Fibroblast of skin of right biceps (primary cell): ENCODE data around the gene WSCD2.

Source experiments
- DNase-seq: peaks from one replicate; pipeline ENCODE4 v3.0.0-alpha.2; 2013

The WSCD2 gene

DNA sequence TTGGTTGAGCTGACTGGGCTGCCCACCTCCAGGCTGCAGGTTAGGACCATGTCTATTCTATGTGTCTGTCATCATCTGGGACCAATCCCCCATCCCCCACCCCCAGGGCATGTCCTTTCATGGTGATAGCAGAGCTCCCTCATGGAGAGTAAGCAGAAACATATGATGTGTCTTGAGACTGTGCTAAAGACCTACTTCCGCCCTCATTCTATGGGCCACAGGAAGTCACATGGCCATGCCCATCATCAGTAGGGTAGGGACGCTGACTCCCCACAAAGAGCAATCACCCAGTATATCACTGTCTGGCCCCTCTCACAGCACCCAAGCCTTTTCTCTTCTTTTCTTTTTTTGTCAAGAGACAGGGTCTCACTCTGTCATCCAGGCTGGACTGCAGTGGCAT, 110.3 kb downstream of the WSCD2 start:
- DNase-seq, result no peak

DNA sequence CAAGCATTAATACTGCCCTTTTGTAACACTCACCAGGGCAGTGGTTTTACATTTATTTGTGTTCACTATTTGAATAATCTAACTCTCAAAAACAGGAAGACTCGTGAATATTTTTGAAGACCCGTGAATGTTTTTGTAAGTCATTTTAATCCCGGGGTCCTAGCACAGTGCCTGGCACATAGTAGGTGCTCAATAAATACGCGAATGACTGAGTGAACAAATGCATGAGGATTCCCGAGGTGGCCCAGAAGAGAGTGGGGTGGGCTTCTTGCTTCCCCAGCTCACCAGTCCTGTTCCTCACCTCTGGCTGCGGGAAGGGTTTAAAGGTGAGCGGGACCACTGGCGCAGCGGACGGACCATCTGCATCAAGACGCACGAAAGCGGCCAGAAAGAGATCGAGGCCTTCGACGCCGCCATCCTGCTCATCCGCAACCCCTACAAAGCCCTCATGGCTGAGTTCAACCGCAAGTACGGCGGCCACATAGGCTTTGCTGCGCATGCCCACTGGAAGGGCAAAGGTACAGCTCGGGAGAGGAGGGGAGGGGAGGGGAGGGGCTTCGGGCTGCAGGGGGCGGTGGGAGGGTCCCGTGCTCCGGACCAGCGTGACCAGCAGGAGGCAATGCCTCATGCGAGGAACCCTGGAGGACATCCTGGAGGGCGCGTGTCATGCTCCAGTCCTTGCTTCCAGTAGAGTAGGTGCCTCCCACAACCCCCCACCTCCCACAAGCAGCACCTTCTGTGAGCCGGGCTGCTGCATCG, 111.1 kb downstream of the WSCD2 start:
- no peak for DNase-seq

DNA sequence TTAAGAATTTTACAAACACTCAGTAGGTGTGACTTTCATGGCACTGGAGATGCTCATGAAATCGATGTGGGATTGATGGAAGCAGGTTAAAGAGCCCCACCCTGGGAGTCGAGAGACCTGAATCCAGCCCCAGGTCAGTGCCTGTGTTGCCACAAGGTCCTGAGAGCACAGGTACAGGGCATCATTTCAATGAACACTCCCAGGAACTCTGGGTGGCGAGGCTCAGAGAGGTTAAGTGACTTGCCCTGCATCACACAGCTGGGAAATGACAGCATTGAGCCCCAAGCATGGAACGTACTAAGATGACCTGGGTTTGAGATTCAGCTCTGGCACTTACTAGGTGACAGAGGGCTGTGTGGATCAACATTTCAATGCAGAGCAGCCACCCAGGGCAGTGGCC, 111.8 kb downstream of the WSCD2 start:
- no peak for DNase-seq

DNA sequence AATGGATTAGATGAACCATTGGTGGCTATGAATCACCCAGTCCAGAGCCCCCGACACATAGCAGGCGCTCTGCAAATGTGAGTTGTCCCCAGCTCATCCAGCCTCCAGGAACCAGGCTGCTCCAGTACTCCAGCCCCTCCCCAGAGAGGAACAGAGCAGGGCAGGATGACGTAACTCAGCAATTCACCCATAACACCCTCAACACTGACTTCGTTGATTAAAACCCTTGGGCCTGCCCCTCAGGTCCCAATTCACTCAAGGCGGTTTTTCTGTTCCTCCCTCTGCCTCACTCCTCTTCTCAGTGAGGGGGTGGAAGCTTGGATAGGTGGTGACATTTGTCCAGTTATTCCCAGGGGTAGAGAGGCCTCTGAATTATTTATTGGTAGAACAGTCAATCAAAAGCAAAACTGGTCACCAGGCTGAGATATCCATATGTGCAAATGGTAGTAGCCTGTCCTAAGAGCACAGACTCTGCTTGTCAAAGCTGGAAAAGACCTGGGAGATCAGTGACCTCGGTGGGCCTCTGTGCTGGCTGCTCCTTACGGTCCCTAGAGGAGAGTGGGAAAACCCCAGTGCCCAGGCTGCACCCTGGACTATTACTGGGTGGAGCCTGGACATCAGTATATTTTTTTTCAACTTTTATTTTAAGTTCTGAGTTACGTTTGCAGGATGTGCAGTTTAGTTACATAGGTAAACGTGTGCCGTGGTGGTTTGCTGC, 113.1 kb downstream of the WSCD2 start:
- DNase-seq, result no peak

DNA sequence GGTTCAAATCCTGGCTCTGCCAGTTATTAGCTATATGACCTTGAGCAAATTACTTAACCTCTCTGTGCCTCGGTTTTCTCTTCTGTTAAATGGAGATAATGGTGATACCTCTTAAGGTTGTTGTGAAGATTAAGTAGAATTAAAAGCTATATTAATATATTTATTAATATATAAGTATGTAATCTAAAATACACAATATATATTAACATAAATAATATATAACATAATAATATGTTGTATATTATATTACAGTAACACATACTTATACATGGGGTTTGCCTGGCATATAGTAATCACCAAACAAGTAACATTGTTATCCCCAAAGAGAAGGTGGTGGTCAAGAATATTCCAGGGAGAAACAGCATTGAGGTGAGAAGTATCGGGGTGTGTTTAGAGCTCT, 118.0 kb downstream of the WSCD2 start:
- DNase-seq, result no peak

DNA sequence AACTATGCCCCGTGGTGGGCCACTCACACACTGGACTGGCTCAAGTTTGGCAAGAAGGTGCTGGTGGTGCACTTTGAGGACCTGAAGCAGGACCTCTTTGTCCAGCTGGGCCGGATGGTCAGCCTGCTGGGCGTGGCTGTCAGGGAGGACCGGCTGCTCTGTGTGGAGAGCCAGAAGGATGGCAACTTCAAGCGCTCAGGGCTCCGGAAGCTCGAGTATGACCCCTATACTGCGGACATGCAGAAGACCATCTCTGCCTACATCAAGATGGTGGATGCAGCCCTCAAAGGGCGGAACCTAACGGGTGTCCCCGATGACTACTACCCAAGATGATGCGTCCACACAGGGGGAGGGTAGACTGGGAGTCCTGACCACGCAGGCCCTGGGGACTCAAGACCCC, 118.9 kb downstream of the WSCD2 start:
- DNase-seq, result no peak

DNA sequence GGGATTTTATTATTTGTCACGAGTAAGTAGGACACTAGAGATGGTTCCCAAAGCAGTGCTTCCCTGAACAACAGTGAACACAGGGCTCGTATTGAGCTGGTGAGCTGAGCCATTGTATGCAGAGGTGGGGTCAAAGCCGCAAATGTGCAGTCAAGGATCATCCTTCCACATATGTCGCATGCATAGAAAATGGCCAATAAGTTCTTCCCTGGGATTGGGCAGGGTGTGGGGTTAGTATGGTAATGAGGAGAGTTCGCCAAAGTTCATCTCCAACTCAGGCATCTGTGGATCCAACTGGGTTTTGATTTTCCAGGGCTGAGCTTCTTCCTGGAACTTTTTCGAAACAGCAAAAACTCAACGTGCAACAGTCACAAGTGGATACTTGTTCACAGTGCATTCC, 123.4 kb downstream of the WSCD2 start:
- DNase-seq, result no peak

DNA sequence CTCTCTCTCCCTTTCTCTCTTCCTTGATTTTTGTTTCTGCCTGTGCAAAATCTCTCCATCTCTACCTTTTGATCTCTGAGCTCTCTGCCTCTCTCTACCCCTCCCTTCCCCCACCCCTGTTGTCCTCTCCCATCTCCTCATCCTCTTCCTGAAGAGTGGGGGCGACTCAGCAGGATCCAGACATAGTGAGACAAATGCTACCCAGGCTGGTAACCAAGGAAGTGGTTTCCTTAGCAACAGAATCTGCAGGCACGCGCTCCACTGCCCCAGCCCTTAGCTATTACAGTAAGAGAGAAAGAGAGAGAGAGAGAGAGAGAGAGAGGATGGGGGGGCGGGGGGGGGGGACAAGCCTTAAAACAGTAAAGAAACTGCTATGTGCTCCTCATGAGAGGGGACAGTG, 124.5 kb downstream of the WSCD2 start:
- DNase-seq, result no peak

DNA sequence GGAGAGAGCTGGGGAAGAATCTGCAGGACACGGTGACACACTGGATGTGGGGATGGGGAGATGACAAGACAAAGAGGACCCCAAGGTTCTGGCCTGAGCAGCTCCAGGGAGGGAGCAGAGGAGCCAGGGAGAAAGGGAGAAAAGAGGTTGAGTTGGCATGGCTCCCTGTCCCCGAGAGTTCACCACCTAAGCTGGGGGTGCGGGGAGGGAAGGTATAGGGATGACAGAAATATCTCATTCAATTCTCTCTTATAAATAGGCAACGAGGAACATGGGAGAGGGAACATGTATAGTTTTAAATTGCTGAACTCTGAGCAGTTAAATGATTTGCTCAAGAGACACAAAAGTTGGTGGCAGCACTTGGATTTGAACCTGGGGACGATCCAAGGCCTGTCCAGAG, 124.9 kb downstream of the WSCD2 start:
- DNase-seq, result no peak

DNA sequence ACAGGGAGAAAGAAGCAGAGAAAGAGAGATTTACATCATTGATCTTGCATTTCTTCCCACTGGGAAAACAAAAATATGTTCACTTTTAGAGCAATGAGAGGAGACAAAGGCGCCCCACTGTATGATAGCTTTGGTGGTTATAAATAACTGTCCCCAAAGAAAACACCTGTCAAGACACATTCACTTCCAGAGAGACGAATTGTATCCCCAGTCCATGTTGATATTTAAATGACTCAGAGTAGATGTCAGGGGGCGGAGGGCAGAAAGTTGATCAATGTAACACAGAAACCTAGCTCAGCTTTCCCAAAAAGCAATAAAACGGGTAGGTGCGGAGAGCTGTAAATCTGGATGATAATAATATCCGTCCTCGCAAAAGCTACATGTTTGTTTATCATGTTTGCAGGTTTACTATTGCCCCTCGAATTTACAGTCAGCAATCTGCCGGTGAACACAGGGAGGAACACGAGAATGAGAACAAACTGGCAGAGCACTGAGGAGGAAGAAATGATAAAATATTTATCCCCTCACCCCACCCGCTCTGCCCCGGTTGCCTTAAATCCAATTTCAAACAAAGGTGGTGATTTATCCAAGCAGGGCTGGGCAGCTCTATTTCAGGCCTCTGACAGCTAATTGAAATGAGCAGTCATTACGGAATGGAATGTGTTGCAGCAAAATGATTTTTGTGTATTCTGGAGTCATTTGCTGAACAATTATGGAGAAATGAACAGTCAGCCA, 125.6 kb downstream of the WSCD2 start:
- no peak for DNase-seq

DNA sequence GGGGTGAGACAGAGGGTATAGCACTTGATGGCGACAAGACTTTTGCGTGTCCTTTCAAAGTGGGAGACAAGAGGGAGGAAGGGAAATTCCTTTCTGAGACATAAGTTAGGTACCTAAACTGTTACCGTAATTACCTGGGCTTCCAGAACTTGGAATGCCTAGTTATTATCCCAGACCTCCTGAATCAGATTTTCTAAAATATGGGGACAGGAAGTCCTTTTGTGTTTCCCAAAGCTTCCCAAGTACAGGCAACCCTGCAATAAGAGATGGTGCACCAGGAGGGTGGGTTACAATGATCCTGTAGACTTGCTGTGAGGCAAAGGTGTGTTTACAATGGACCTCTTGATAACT, 126.1 kb downstream of the WSCD2 start:
- DNase-seq, result no peak

DNA sequence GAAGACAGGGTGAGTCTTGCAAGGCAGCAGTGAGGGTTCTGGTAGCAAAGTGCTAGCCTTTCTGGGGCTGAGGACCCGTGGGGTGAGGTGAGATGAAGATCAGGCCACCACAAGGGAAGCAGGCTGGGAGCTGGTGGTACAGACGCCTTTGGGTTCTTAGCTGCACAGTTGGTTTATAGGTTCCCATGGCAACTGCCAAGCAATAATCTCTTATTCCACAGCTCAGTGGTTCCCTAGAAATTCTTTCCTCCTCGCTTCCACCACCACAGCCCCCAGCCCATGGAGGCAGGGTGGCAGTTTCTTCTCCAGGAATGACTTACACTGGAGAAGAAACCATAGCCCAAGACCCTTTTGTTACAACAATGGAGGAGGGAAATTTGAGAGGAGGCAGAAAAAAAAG, 127.9 kb downstream of the WSCD2 start:
- DNase-seq, result no peak

DNA sequence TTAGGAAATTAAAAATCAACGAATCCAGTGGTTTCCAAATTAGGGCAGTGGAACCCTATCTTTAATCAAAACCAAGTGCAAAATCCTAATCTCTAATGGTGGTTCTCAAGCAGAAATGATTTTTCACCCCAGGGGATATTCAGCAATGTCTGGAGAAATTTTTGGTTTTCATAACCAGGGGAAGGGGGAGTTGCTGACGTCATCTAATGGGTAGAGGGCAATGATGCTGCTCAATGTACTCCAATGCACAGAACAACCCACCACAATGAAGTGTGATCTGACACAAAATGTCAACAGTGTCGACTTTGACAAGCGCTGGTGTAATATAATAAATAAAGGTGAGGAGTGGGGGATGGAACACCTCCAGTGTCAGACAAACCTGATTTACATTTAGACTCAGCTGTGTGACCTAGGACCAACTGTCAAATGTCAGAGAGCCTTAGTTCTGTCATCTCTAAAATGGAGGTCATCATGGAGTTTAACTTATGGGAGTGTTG, 128.6 kb downstream of the WSCD2 start:
- no peak for DNase-seq

DNA sequence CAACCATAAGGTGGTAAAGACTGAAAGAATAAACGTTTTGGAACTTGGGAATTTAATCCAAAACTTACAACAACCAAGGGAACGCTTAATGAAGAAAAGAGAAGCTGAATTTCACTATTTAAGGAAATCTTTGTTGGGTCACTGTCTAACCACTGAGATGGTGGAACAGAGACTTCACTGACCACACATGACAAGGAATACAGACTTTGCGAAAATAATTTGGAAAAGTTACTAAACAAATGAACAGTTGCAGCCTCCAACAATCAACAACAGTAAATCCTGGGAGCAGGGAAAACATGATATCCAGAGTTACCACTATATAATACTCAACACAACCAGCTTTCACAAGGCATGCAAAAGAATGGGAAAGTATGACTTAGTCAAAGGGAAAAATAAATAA, 131.0 kb downstream of the WSCD2 start:
- no peak for DNase-seq

DNA sequence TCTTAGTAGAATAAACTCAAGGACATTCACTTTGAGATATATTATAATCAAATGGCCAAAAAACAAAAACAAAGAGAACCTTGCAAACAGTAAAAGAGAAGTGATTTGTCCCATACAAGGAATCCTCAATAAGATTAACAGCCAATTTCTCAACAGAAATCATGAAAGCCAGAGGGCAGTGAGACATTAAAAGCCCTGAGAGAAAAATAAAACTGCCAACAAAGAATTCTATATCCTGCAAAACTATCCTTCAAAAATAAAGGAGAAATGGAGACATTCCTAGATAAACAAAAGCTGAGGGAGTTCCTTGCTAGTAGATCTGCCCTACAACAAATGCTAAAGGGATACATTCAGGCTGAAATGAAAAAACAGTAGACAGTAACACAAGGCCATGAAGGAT, 131.9 kb downstream of the WSCD2 start:
- no peak for DNase-seq

DNA sequence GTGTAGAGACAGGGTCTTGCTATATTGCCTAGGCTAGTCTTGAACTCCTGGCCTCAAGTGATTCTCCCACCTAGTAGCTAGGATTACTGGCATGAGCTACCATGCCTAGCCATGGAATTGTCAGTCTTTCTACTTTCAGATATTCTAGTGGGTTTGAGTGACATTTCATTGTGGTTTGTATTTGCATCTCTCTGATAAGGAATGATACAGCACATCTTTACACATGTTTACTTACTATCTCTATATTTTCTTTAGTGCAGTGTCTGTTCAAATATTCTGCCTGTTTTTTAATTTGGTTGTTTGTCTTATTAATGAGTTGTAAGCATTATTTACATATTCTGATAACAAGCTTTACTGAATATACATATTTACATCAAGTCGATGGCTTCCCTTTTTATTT, 136.4 kb downstream of the WSCD2 start:
- no peak for DNase-seq

DNA sequence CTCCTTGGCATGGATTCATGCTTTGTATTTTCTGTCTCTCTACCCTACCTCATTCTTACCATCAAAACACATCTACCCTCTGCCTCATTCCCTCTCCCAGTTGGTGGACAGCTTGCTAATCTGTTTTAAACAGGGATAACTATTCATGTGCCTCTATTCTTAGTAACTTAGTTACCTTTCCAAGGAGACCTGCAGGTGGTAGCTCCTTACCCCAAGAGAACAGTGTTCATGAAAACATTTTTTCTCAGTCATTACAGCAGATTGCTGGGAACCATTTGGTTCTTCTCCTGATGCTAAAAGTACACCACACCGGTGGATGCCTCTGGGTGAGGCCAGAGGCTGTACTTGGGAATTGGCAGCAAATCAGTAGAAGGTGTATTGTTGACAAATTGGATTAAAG, 137.0 kb downstream of the WSCD2 start:
- no peak for DNase-seq

DNA sequence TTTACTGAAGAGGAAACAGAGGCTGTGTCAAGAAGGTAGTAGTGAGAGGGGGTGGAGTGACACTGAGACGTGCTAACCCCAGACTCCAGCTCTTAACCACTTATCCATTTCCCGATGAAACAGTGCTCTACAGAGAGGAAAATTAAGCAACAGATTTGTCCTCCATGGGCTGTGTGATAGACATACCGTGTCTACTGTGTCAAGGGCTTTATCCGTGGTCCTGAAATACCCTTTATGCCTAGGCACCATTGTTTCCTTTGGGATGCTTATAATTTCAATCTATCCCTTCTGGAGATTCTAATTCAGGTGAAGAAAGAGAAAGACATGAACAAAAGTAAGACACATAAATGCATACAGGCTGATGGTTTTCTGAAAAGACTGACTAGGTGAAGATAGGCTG, 138.4 kb downstream of the WSCD2 start:
- DNase-seq, result no peak

DNA sequence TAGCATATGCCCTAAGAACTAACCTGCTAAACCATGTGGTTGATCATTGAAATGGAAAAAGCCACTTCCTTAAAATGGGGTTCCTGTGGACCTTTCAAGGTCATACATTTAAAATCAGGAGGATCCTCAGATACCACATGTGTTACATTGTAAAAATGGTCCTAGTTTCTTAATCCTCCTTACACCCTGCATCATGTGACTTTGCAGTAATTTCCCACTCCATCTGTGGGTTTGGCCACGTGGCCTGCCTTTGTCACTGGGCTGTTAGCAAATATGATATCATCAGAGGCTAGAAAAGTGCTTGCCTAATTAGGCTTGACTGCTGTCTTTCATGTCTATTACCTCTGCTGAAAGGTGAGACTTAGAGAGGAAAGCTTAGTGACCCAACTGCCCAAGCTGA, 139.3 kb downstream of the WSCD2 start:
- no peak for DNase-seq

DNA sequence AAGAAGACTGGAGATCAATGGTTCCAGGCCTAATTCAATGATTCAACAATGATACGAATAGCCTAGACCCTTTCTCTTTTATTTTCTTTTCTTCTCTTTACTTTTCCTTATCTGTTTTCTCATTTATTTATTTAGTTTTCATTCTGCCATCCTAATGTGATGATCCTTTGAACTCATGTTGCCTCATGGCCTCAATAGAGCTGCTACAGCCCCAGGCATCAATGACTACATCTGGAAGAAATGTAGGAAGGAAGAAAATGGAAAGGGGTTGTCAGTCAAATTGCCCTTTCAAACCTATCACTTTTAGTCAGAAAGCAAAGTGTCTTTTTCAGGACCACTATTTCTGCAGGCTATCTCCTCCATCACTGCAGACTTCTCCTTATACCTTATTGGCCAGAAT, 140.1 kb downstream of the WSCD2 start:
- DNase-seq, result no peak

DNA sequence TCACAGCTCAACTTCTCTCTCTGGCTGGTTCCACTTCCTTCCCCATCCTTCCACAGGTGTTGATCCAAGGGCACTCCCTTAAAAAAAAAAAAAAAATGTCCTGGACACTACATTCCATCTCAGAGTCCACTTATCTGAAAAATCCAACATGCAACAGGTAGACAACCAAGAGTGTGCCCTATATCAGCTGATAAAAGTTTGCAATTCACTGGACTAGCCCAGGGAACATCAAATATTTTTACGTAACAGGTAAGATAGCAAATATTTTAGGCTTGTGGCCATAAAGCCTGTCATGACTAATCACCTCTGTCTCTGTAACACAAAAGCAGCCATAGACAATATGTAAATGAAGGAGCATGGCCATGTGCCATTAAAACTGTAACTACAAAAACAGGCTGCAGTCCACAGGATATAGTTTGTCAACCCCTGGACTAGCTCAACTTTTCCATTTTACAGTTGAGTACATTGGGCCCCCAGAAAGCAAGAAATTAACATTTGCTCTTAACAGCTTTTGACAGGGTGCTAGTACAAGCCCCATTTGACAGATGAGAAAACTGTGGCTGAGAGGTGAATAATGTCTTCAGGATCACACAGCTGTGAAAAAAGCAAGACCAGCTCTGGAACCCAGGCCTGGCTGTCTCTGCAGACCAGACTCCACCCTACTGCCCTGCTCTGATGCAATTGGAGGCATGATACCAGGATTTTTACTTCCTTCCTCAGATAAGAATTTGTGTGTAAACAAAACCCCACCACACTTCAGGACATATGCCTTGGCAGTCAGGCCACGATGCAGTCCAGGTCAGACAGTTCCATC, 141.2 kb downstream of the WSCD2 start:
- DNase-seq, result no peak

DNA sequence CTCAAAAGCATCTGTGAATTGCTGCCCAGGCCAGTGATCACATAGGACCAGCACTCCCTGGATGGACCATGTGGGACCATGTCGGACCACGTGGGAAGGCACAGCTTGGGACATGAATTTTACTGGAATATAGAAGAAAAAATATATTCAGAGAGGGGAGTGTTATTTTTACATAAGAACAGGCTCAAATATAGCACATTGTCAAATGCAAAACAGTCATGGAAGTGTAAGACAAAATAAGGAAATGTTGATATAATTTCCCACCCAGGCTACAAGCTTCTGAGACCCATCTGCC, 141.7 kb downstream of the WSCD2 start:
- no peak for DNase-seq
